Psoas muscle (tissue), 8 donors: Measurements from ENCODE around the gene PDGFD. TPM values are rescaled to one million over a fixed set of nuclear protein-coding genes. Genes with fewer than 3 reads are reported as not detected.

Source experiments
- ATAC-seq, 4 donors: fragments of 200-7000 bp; cut with Tn5 transposase; one replicate each; pipeline ENCODE4 v1.9.1; 2020; ENCODE audit warnings: moderate library complexity in 3 of 4, mild to moderate bottlenecking in 2 of 4
- DNase-seq, 2 donors: peaks; one replicate each; pipeline ENCODE4 v3.0.0-alpha.2; 2020
- H3K27ac ChIP-seq: fragments of 200-600 bp; one replicate; pipeline ENCODE4 v1.8.0; 2022
- H3K27me3 ChIP-seq, 3 donors: fragments of 200-600 bp in 1 of 3; one replicate each; pipeline versions ENCODE4 v1.6.1 to v1.8.0; 2013 to 2022; ENCODE audit warnings: low read length in 2 of 3, mild to moderate bottlenecking in 2 of 3, moderate library complexity in 1 of 3; ENCODE audit not compliant: insufficient read depth in 3 of 3
- H3K36me3 ChIP-seq, 2 donors: fragments of 200-600 bp in 1 of 2; one replicate each; pipeline versions ENCODE4 v1.6.1 to v1.8.0; 2013 to 2022; ENCODE audit warnings: low read depth in 1 of 2, mild to moderate bottlenecking in 1 of 2, moderate library complexity in 1 of 2; ENCODE audit not compliant: insufficient read depth in 1 of 2
- H3K4me1 ChIP-seq: fragments of 200-600 bp; one replicate; pipeline ENCODE4 v1.8.0; 2022
- H3K4me3 ChIP-seq: fragments of 200-600 bp; one replicate; pipeline ENCODE4 v1.8.0; 2022; ENCODE audit warnings: mild to moderate bottlenecking
- H3K9me3 ChIP-seq: fragments of 200-600 bp; one replicate; pipeline ENCODE4 v1.8.0; 2022
- CTCF ChIP-seq: fragments of 200-600 bp; IDR thresholded peaks from one replicate; pipeline ENCODE4 v1.8.0; 2022; ENCODE audit warnings: antibody characterized with exemption
- WGBS, 3 donors: extraction: QIAGEN DNeasy Blood & Tissue Kit; methylation state at CpG; one replicate each; pipeline versions ENCODE4 v1.1.6 to v1.1.7; 2013; 5-methylcytosine and 5-hydroxymethylcytosine counted together
- intact Hi-C, 2 donors: fragments of 100-400 bp; cut with DNase I; formaldehyde crosslinking; loops; one replicate each; pipeline versions ENCODE4 v1.11.0 to v1.14.2; 2022
- polyA plus RNA-seq, 3 donors: library from polyadenylated mRNA; stranded (reverse); fragments of 200-250 nt; gene quantifications; one replicate each; pipeline ENCODE4 v1.2.3, GENCODE V29; 2013
- total RNA-seq, 4 donors: library from RNA; stranded (reverse); fragmentation: NEBNext Ultra II Directional in 2 of 4; extraction: Animal tissue kit (Norgen Biotek cat#: 25700) in 2 of 4; gene quantifications; one replicate each; pipeline versions ENCODE4 v1.2.1 to v1.2.4, GENCODE V29; 2021 to 2023
- donor health status: healthy with polysubstance abuse.
- donor health status: DM: no; HTN: no; CAD: no; lungs with moderate emphysema.
- donor health status: Bipolar disorder and iron deficiency.
- donor health status: healthy.
- donor health status: DM: yes; HTN: yes; CAD: no.
- donor health status: DM: no; HTN: no; CAD: no.
- donor health status: DM: no; HTN: no; CAD: no.
- donor health status: DM: yes; HTN: yes; CAD: no.

PDGFD gene
- total and polyA plus RNA-seq, 7 donors, result 0.53 to 5.6 (median 1.2) TPM

GRCh38 chr11:103920449-103920848 lies 243.5 kb downstream of the PDGFD start:
- WGBS, 3 donors, result 93 to 98% (median 97%) methylated on average over 1 of the region's 1 CpG

GRCh38 chr11:103910721-103911120 lies 253.2 kb downstream of the PDGFD start:
- Histone ChIP-seq H3K27ac (no peak overlapping the region), H3K27me3 (no peaks in the 10 kb centered on the region), H3K9me3 (no peaks in the 10 kb centered on the region), H3K4me3 (no peak overlapping the region), H3K36me3 (no peaks in the 10 kb centered on the region), H3K4me1 (no peaks in the 10 kb centered on the region)
- intact Hi-C loops, result no loop called here
- no peak for TF ChIP-seq CTCF
- 91 to 94% (median 92%) methylated on average over 7 of the region's 7 CpGs for WGBS, 3 donors
- ATAC-seq, result no peak
- no peak for DNase-seq

More at GRCh38 chr11:103920449-103920848, 243.5 kb downstream of the PDGFD start:
- no peaks in the 10 kb centered on the region for H3K9me3 ChIP-seq
- no peaks in the 10 kb centered on the region for H3K27me3 ChIP-seq
- no peak for TF ChIP-seq CTCF
- intact Hi-C loops, result no loop called here
- DNase-seq, result no peak
- H3K27ac ChIP-seq, result no peak overlapping the region
- H3K4me1 ChIP-seq, result no peaks in the 10 kb centered on the region
- no peak for ATAC-seq
- H3K4me3 ChIP-seq, result no peak overlapping the region
- H3K36me3 ChIP-seq, result no peaks in the 10 kb centered on the region

- H3K27me3 ChIP-seq, result no peaks in the 10 kb centered on the region
- no peak overlapping the region for H3K4me3 ChIP-seq
- intact Hi-C loops, result no loop called here
- no peak for DNase-seq
- no peaks in the 10 kb centered on the region for H3K9me3 ChIP-seq
- no peaks in the 10 kb centered on the region for H3K36me3 ChIP-seq
- H3K27ac ChIP-seq, result peak overlapping the region; percentile 36
- ATAC-seq, result no peak
- 61 to 63% (median 62%) methylated on average over 3 of the region's 3 CpGs for WGBS, 3 donors
- H3K4me1 ChIP-seq, result no peaks in the 10 kb centered on the region
- TF ChIP-seq CTCF, result no peak
Measured at GRCh38 chr11:103907548-103908455, 256.1 kb downstream of the PDGFD start.

GRCh38 chr11:103907136-103907535 lies 256.8 kb downstream of the PDGFD start:
- Histone ChIP-seq H3K27ac (no peak overlapping the region), H3K36me3 (no peaks in the 10 kb centered on the region), H3K9me3 (no peaks in the 10 kb centered on the region), H3K4me1 (no peaks in the 10 kb centered on the region), H3K27me3 (no peaks in the 10 kb centered on the region), H3K4me3 (no peak overlapping the region)
- intact Hi-C loops, result no loop called here
- no peak for TF ChIP-seq CTCF
- WGBS, 3 donors, result 69 to 81% (median 72%) methylated on average over 4 of the region's 4 CpGs
- ATAC-seq (no peak), DNase-seq (no peak)
